Measurements from ENCODE around the gene TMEM132D.

The TMEM132D gene

DNA sequence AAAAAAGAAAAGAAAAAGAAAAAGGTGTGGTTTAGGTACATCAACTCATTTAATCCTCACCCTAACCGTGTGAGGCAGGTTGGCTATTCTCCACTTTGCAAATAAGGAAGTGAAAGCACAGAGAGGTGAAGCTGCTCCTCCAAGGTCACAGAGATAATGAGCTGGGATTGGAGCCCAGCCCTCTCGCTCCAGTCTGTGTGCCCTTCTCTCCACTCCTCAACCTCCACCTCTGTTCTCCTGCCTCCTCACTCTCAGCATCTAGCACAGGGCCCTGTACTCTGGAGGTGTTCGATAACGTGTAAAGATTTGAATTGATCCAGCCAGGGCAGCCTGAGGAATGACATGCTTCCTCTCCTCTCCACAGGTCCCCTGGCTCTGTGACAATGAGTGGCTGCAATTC, 502.3 kb downstream of the TMEM132D start:
- no peak for DNase-seq

DNA sequence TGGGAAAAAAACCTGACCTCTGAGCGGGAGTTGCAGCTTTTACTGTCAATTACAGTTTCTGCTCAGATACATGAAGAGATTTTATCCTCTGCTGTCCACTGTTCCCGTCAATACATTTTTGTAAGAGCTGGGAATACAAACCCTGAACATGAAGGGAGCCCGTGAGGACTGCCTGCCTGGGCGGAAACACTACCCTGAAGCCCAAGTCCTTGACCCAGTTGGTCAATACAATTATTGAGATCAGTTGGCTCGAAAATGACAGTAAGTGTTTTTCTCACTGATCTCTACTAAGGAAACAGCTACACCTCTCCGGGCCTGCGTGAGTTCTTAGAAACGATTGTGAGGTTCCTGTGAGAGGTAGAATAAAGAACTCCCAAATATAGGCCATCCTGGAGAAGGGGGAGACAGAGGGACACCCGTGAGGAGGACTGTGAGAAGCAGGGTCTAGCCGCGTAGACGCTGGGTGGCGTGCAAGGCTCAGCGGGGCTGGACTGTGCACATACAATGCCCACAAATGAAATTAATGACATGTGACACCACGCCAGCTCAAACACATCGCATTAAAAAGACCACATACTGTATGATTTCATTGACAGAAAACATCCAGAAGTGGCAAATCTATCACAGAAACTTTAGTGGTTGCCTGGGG, 509.5 kb downstream of the TMEM132D start:
- no peak for DNase-seq

DNA sequence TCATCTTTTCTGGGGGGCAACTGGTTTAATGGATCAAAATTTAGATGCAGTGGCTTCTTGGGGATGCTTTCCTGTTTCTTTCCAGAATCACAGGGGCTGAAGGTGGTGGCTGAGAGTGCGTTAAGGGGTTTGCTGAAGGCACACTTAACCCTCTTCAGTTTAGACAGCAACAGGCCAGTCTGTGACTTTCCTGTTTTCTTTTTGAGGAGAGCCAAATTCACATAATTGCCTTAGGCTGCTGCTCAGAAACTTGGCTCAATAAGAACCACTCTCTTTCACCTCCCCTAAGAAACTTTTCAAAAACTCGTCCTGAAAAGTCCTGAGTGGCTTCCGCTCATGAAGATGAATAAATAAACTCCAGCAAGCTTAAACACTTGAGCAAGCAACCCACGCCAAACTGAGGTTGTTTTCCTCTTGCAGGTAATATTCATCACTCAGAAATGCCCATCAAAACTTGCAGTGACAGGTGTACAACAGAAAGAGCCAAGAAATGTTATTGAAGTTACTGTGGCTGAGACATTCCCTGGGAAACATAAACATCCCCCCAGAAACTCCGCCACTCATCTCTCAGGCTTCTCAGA, 510.4 kb downstream of the TMEM132D start:
- no peak for DNase-seq

DNA sequence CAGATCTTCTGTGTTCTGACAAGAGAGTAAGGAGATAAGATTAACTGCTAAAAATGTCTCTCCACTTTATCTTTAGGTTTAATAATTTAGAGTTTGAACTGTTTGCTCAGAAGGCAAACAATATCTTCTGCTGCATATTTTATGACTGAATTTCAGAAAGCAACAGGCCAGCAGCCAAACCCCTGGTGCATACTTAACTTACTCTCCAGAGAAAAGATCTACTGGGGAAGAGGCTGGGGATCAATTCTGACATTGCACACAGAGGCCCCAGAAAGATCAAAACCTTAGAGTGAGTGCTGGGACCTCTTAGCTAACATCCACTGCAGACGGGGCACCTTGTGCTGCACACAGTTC, 518.2 kb downstream of the TMEM132D start:
- no peak for DNase-seq

DNA sequence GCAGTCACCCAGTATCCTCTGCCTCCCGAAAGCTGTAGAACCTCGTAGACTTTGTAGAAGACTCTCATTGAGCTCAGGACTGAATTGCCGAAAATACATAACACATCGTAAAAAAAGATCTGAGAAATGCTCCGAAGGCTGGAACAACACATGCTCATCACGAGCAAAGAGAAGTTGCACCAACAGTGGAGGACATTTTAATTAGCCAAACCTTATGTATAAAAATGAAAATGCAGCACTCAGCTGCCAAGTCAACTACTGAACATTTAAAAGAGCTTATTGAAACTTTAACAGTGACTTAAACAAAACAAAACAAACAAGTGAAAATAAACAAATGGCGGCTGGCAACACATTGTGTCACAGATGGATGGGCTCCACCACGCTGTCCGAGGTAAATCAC, 519.9 kb downstream of the TMEM132D start:
- DNase-seq = no peak

DNA sequence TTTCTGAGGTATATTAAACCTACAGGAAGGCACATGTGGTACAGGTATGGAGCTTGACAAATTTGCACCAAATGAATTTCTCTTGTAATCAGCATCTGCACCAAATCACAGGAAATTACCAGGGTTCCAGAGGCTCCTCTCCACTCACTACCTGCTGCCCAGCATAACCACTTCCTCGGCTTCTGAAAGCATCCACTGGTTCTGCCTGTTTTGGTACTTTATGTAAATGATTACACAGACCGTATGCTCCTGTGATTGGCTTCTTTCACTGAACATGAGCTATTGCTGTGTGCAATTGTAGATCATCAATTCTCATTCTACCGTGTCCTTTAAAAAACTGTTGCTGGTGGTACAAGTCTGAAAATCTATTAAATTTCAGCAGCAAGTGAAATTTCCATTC, 522.1 kb downstream of the TMEM132D start:
- DNase-seq = no peak

DNA sequence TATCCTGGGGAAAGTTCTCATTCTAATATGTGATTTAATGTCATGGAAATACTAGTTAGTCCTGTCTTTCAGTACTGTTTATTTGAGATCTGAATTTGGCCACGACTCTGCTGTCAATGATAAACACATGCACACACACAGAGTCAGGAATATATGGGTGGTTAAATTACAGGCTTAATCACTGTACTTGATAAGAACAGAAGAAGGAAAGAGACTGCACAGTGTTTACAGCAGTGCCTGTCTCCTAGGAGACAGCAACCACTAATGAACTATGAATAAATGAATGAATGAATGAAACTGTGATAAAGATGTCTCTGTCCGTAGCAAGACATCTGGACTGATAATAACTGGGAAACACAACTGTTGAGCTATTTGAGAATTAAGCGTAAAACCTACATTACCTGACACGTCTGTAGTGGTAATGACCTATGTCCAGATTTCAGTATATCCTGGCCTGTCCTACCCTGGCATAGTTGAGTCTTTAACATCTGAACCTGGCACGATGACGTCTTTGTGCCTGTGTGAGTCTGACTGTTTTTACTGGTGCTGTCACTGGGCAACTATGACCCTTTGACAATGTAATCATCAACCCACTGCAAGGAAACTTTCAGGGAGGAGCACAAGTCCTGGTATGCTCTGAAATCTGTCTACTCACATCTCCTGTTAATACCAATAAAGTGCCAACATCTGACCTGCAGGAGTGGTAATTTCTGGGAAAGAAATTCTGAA, 524.6 kb downstream of the TMEM132D start:
- no peak for DNase-seq

DNA sequence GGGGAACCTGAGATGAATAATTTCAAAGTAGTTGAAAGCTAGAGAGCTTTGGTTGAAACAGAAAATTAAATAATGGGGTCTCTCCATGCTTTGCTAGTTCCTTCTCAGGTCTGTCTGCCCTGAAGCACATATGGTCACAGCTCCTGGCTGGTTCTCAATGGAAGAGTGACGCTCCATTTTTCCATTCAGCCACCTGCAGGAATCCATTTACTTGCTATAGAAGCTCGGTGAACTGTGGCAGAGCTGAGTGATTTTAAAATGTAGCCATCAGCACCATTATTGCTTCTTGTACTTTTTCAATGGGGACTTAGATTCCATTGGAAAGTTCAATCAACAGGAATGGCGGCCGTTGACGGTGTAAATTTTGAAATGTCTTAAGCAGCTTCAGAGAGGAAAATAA, 525.3 kb downstream of the TMEM132D start:
- no peak for DNase-seq

DNA sequence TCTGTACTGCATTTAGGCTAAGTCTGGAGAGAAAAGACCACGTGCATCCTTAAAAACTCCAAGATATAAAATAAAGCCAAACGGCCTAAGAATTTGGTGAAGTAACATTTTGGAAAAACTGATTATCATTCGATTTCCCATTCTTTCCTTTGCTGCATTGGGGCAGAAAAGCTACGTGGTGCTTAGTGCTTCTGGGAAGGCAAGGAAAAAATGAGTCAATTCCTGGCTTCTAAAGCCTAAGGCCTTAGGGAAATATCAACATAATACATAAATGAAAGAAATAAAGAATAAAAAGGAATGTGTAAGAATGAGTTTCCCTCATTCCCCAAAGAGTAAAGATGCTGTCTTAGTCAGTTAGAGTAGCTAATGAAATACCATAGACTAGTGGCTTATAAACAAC, 530.1 kb downstream of the TMEM132D start:
- DNase-seq = no peak

DNA sequence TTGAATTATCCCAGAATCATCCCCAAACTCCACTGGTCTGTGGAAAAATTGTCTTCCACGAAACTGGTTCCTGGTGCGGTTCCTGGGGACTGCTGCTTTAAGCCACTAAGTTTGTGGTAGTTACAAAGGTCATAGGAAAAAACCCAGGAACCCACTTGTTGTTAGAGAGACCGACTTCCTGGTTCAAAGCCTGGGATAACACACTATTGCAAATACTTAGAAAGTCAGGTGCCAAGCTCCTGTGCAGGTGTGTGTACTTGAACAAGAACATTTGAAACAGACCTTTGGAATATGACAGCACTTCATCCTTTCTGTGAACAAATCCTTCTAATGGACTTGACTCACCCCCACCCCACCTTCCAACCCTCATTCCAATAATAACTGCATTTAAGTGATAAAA, 530.9 kb downstream of the TMEM132D start:
- DNase-seq = no peak

DNA sequence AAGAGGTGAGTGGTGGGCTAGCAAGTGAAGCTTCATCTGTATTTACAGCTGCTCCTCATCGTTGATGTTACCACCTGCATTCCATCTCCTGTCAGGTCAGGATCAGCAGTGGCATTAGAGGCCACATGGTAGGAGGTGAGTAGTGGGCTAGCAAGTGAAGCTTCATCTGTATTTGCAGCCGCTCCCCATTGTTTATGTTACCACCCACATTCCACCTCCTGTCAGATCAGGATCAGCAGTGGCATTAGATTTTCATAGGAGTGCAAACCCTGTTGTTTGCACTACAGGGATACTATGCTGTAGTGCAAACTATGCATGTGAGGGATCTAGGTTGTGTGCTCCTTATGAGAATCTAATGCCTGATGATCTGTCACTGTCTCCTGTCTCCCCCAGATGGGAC, 531.5 kb downstream of the TMEM132D start:
- DNase-seq = no peak

DNA sequence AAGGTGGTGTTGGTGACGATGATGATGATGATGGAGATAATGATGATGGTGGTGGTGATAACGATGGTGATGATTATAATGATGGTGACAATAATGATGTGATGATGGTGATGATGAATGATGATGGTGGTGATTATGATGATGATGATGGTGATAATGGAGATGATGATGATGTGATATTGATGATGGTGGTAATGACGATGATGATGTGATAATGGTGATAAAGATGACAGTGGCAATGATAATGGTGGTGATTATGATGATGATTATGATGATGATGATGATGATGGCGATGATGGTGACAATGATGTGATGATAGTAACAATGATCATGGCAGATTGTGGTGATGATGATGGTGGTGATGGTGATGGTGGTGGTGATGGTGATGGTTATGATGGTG, 532.6 kb downstream of the TMEM132D start:
- DNase-seq = no peak

DNA sequence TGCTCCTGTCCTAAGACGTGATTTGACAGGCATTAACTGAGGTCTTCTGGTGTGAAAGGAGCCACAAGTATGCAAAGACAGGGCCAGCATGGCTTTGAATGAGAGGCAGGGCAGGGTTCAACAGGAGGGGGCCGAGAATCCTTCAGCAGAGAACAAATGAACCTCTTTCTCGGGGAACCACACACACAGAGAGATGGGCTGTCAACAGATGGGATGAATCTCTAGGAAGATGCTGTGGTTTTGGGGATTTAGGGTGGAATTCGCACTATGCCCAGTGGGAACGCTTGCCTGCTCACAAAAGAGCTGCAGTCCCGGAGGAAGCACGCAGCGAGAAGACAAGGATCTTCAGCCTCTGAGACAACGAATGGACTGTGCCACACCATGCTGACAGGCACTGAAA, 537.2 kb downstream of the TMEM132D start:
- no peak for DNase-seq

DNA sequence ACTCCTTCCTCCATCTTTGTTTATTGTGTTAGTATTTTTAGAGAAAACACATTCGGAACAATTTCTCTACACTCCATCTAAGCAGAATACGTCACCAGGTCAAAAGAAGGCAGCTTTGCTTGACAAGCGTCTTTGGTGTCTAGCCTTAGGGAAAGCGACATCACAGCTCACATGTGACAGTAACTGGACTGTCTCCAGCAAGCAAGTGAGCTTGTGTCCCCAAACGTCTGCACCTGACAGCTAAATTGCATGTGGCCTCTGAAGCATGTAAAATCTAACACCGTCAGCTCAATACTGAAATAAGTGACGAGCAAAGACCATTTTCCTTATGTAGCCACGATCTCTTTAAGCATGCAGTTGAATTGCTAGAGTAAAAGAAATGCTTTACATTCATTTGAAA, 540.8 kb downstream of the TMEM132D start:
- DNase-seq = no peak

DNA sequence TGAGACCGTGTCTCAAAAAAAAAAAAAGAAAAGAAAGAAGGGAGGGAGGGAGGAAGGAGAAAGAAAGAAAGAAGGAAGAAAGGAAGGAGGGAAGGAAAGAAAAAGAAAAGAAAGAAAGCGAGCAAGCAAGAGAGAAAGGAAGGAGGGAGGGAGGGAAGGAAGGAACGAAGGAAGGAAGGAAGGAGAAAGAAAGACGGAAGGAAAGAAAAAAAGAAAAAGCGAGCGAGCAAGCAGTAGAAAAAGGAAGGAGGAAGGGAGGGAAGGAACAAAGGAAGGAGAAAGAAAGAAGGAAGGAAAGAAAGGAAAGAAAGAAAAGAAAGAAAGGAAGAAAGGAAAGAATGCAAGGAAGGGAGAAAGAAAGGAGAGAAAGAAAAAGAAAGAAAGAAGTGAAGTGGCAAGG, 546.6 kb downstream of the TMEM132D start:
- DNase-seq = no peak

DNA sequence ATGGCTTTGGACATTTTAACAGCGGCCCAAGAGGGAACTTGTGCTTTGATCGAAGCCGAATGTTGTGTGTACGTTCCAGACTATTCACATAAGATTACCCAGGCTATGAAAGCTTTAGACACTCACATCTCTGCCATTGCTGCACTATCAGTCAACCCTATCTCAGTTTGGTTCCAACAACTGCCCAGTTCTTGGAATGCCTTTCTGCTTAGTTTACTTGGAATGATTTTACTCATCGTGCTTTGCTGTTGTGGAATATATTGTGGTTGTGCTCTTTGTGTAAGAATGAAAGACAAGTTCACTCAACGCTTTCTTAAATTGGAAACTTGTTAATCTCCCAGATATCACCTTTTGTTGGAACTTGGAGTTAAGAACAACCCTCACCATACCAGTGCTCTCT, 552.3 kb downstream of the TMEM132D start:
- no peak for DNase-seq

DNA sequence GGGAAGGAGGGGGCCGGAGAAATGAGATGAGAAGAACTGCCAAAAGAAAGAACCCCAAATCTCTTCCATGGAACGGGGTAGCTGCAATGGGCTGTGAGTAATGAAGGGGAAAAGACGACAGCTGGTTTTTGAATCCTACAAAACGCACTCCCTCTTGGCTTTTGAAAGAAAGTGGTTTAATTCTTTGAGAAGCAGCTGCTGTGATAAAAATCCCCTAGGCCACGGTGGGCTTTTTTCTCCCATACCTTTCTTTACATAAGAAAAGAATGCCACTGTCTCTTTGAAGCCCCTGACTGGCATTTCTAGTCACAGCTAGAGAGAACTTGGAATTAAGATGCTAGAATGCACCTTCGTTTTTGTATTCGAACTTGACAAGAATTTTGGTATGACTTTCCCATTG, 564.5 kb downstream of the TMEM132D start:
- no peak for DNase-seq

DNA sequence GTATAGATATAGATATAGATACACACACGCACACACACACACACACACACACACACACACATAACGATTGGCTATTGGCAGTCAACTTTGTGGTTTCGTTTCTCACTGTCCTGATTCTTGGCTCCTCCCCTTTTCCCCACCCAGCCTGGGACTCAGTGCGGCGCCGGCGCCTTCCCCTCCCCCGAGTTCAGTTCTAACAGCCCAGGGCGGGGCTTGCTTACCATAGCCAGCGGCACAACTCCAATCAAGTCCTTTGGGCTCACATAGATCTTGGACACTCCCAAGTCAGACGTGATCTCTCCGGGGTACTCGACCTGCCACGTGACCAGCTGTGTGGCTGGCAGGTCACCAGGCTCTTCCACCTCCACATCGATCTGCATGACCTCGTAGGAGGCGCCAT, 566.4 kb downstream of the TMEM132D start:
- no peak for DNase-seq

DNA sequence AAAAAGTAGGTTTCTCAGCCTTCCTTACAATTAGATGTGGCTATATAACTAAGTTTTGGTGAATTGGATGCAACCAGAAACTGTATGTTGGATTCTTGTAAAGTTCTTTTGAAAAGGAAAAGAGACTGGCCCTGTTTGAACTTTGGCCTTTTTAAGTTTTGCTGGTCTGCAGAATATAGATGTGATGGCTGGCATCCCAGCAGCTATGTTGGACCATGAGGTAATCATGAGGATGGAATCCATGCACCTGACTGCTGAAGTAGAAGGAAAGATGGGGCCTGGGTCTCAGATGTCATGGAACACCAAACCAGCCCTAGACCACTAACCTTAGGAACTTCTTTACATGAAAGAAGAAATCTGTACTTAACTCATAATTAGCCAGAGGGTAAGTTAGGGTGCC, 568.1 kb downstream of the TMEM132D start:
- DNase-seq = no peak

DNA sequence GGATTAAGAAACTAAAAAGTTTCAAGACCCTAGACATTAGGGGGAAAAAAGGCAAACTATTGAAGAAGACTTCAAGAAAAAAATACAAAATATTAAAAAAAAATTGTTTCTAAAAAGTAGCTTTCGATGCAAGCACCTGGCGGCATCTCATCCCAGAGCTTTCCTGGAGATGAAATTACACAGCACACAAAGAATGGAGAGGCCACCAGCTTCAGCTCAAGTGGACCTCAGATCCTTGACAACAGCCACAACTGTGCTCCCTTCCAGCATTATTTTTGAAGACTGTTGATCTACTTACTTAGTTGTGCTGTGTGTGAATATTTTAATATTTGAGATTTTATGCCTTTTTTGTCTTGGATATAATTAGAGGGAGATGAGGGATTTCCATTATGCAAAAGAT, 571.5 kb downstream of the TMEM132D start:
- DNase-seq = no peak

DNA sequence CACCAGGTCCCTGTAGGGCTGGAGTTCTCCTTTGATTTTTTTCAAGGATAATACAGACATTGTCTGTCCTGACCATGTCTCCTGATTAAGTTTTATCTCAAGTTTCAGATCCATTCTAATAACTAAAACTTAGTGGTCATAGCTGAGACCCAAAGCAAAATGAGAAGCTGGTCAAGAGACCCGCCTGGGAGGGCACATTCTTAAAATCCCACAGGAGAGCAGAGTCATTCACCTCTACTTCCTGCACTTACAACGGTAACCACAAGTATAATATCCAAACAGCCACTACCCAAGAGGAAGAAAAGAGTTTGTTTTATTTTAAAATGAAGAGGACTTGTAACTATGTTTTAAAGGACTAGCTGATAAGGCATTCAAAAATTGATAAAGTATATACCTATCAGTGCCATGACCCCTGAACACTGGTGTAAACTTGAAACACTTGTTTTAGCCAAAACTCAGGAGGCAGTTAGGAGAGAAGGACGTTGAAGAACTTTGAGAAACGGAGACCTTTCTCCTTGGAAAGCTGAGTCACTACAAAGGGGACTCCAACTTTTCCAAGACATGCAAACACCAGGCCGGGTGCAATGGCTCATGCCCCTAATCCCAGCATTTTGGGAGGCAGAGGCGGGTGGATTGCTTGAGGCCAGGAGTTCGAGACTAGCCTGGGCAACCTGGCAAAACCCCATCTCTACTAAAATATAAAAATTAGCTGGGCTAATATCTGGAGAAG, 572.3 kb downstream of the TMEM132D start:
- no peak for DNase-seq

DNA sequence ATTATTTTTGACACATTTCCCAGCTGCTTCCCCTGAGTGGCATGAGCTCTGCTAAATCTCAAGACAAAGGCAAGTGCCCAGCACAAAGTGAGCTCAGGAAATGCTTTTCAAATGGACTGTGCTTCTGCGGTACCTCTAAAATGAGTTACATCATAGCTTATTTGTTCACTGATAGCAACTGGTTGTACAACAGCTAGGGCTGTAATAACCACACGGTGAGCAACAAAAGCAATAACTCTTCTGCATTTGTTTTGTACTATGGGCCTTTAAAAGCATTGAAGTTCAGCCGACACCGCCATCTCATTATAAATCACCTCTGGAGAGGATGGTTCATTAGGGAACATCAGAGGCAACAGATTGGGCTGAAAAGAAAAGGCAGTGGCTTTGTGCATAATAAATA, 575.6 kb downstream of the TMEM132D start:
- DNase-seq = no peak

DNA sequence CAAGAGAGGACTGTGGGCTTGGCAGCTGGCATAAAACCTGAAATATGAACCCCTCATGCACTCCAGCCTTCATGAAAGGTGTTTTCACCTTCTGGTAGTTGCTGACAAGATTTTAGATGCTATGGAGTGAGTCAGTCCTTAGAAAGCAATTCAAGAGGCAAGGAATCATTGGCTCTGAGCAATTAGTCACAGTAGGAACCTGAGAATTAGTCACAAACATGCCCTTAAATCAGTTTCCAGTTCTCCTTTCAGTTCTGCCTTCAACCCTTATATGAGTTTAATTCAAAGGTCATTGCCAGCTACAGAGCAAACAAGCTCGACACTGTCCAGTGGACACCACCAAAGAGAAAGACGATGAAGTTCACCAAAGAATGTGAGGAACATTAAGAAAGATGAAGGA, 578.3 kb downstream of the TMEM132D start:
- DNase-seq = no peak

DNA sequence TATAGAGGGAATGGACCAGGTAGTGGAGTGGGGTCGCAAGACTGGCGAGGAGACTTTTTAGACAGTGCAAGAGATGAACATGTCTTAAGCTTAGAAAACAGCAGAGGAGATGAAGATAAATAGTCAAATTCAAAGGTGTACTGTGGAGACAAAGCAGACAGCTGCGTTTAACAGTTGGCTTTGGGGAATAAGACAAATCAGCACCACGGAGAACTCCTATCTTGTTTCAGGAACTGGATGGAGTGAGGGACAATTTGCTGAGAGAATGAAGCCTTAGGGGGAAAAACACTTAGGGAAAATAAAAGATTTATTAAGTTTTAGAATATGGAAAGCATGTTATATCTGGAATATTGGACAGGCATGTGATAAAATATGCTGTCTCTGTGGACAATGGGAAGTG, 591.8 kb downstream of the TMEM132D start:
- no peak for DNase-seq

All from NCI-H82 (cell line).